T-helper 2 cell treated with Interferon-gamma antibody and Interleukin-4, amounts not matched to agents 100 ng/mL and 5 ng/mL, for 36 hours (primary cell): ENCODE results near the gene SIRPG. TPM values are rescaled to one million over a fixed set of nuclear protein-coding genes. Genes with fewer than 3 reads are reported as not detected.

Source experiments
- intact Hi-C: fragments of 100-400 bp; cut with micrococcal nuclease; formaldehyde crosslinking; loops from one replicate; pipeline ENCODE4 v1.15.1; 2023
- total RNA-seq: library from RNA; stranded (reverse); gene quantifications from 2 replicates; pipeline ENCODE4 v1.2.3, GENCODE V29; 2022

The SIRPG gene
- total RNA-seq, 1 donor from 2014 or later = 65.4 TPM

- intact Hi-C loops = no loop called here
Measured at GRCh38 chr20:1637755-1638154, 19.8 kb downstream of the SIRPG start.

DNA sequence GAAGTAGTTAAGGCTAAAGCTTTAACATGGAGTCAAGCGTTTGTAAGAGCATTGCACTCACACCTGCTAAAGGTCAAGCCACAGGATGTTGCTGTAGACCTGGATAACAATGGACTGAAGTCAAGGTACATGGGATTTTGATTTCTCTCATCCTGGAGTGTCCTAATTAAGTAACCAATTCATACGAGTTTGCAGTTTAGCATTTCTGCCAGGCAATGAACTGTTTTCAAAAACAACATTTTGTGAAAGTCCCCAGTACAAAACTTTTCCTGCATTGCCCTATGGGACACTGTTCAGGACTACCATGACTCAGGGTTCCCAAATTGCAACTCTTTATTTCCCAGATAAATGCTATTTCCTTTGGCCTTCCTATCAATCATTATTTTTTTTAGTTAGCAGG lies 20.4 kb downstream of the SIRPG start:
- intact Hi-C loops = no loop called here

DNA sequence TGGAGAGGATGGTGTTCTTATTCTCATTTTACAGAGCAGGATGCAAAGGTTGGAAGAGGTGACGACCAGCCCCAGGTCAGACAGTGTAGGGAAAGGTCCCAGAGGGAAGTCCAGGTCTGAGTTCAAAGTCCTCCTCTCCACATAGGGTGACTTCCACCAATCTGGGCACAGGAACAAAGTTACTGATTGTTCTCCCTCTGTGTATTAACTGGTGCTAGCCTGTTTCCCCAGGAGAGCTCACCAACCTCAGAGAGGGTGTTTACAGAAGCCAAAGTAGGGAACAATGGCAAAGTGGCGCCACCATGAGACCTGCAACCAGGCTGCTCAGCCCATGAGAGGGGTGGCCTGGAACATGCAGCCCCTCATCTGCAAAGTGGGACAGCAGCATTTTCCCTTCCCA lies 21.0 kb downstream of the SIRPG start:
- intact Hi-C loops = no loop called here

- intact Hi-C loops = no loop called here
Measured at GRCh38 chr20:1635291-1635979, 22.1 kb downstream of the SIRPG start.

GRCh38 chr20:1633535-1633934 lies 24.0 kb downstream of the SIRPG start:
- intact Hi-C loops = no loop called here

DNA sequence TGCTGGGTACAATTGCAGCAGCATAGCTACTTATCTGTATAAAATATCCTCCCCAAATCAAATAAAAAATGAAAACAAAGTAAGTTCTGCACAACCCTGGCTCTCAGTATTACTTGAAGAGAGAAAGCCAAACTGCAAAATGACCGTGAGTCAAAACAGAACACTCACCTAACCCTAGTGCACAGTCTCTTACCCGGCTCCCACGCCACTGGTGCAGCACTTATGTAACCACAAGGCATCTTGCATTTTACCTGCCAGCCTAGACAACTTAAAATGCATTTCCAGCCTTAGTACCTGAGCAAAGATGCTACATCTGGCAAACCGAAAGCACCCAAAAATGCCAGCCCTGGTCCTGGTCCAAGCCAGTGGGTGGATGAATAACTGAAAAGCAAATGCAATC lies 25.4 kb downstream of the SIRPG start:
- intact Hi-C loops = no loop called here

DNA sequence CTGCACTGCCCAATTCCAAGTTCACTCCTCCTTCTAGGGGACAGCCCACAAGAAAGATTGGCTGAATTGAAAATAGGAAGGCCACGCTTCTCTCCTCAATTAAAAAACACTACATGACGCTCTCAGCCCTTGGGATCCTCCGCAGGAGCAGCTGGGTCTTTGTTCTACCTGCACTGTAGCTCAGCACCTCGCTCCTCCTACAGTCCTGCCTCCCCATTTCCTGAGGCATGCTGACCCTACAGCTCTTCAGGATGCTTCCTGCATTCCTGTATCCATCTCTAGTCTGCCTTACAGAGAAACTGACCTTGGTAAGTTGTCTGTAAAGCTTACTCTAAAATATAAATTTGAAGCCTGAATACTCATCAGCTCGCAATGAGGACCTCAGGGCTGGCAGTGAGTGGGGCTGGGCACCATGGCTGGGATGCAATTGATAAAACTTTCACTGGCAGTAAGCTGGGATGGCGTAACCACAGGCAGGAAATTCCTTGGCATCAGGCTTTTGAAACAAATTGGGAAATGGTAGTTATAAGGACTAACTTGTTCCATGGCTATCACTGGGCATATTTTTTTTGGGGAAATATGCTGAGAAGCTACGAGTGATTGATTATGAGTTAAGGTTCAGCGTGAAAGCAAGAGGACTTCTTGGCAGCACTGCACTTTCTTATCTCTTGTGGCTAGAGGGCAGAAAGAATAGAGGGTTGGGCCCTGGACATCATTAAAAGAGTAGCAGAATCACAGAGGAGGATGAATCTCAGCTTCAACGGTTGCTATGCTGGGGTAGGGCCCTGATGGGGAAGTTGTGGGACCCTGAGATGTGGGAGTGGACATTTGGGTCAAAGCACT lies 26.0 kb downstream of the SIRPG start:
- intact Hi-C loops = no loop called here

- intact Hi-C loops = no loop called here
Measured at GRCh38 chr20:1630186-1630585, 27.4 kb downstream of the SIRPG start.

DNA sequence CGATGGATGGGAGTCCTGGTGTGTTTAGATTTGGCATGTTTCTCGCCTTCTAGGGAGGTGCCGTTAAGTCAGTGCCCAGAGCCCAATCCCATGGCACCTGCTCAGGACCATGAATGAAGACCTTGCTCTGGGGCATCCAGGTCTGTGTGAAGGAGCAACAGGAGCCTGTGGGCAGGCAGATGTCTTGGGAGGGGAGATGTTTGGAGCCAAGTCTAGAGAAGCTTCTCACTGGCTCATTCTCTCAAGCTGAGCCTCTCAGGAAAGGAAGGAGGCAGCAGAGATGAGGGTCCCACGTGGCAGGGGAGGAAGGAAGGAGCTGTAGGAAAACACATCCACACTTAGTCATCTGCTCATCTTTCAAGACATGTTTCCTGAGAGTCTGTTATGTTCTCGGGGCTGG lies 28.3 kb downstream of the SIRPG start:
- intact Hi-C loops = no loop called here

DNA sequence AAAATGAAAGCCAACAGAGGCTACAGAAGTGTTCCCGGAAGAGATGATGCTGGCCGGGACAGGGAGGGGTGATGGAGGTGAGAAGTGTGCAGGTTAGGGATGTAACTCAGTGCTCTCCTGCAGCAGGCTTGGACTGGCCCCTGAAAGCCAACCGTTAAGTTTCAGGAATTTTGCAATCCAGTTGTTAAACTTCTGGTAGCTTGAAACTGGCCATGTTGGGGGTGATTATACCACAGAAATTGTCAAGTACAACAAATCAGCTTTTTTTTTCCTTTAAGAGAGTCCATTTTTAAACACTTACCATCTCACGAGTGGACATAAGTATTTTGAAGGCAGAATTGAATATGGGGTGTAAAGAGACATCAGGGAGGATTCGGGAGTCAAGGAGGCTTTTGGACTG lies 29.0 kb downstream of the SIRPG start:
- intact Hi-C loops = no loop called here

- intact Hi-C loops = no loop called here
Measured at GRCh38 chr20:1627200-1627550, 30.4 kb downstream of the SIRPG start.

- intact Hi-C loops = no loop called here
Measured at GRCh38 chr20:1626528-1627199, 30.9 kb downstream of the SIRPG start.

GRCh38 chr20:1625083-1625690 lies 32.4 kb downstream of the SIRPG start:
- intact Hi-C loops = no loop called here

DNA sequence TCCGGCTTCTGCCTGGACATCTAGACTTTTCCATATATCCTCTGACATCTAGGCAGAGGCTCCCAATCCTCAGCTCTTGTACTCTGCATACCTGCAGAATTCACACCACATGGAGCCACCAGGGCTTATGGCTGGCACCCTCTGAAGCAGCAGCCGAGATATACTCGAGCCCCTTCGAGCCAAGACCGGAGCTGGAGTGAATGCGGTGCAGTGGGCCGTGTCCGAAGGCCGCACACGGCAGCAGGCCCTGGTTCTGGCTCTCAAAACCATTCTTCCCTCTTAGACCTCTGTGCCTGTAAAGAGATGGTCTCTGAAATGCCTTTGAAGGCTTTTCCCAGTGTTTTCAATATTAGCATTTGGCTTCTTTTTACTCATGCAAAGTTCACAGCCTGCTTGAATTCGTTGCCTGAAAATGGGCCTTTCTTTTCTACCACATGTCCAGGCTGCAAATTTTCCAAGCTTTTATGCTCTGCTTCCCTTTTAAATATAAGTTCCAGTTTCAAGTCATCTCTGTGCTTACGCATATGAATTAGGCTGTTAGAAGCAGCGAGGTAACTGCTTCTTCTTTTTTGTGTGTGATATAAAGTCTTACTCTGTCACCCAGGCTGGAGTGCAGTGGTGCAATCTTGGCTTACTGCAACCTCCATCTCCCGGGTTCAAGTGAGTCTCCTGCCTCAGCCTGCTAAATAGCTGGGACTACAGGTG lies 33.9 kb downstream of the SIRPG start:
- intact Hi-C loops = loop anchor here (2.0 kb wide), 1 partner anchor 33 kb away; the partner anchor contains the start of gene SIRPG

GRCh38 chr20:1622450-1622849 lies 35.1 kb downstream of the SIRPG start:
- intact Hi-C loops = loop anchor here (2.0 kb wide), 1 partner anchor 34 kb away; the partner anchor contains the start of gene SIRPG

DNA sequence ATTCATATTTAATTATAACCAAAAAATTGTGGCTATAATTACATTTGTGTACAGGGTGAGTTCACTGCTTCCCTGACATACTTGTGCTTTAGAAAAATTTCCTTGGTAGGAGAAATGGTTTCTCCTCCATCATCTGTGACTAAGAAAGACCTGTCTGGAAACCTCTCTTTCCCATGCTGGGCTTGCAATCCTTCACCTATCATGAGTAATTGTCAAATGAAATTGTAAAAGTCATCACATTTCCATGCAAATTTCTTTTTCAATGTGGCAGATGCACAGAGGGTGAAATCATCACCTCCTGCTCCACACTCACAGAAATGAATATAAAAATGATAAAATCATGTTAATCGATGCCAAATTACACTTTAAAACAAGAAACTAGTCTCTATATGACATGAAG lies 36.3 kb downstream of the SIRPG start:
- intact Hi-C loops = no loop called here

GRCh38 chr20:1619861-1620444 lies 37.6 kb downstream of the SIRPG start, which contains the start of gene SIRPB1:
Gene SIRPB1, minus strand, starts transcription at chr20:1620009. Its CDS starts 65 bp downstream, at chr20:1619944.
- intact Hi-C loops = loop anchor here (1.0 kb wide), 1 partner anchor 65 kb away; no protein-coding TSS in a partner anchor

- intact Hi-C loops = no loop called here
Measured at GRCh38 chr20:1618954-1619540, 38.5 kb downstream of the SIRPG start.

GRCh38 chr20:1618479-1618878 lies 39.1 kb downstream of the SIRPG start:
- intact Hi-C loops = no loop called here

DNA sequence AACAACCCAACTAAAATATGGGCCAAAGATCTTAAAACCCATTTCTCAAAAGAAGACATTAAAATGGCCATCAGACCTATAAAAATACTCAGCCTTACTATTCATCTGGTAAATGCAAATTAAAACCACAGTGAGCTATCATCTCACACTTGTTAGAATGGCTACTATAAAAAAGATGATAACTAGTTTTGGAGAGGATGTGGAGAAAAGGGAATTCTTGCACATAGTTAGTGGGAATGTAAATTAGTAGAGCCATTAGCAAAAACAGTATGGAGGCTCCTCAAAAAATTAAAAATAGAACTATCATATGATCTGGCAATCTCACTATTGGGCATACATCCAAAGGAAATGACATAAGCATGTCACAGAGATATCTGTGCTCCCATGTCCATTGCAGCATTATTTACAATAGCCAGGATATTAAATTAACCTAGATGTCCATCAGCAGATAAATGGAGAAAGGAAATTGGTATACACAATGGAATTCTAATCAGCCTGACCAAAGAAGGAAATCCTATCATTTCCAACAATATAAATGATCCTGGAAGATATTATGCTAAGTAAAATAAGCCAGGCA lies 40.6 kb downstream of the SIRPG start:
- intact Hi-C loops = no loop called here
